Measurements from ENCODE around the gene ELOVL7.
"Not testable (repeated sequence)": the region's sequence is repeated elsewhere in the genome, so short reads cannot be mapped to it uniquely, and the experiment has no call there.

ELOVL7 gene

GRCh38 chr5:60843936-60844905 lies at the start of gene ELOVL7:
TSS of gene ELOVL7 (minus strand) at chr5:60844269. CDS start at chr5:60787397, 56,872 bp downstream.
- peak; percentile 93 to 95 for DNase-seq (ENCODE audit: low read depth in 1 of 2, low spot score in 1 of 2)
- in situ Hi-C loops (cut with HindIII; ENCODE audit: low pct_unique_long_range_greater_than_20kb, low sequenced_read_pairs) = no loop called here
- TF ChIP-seq JUND (IDR thresholded peaks at IDR 0.05; ENCODE audit: low read depth) = no peak

DNA sequence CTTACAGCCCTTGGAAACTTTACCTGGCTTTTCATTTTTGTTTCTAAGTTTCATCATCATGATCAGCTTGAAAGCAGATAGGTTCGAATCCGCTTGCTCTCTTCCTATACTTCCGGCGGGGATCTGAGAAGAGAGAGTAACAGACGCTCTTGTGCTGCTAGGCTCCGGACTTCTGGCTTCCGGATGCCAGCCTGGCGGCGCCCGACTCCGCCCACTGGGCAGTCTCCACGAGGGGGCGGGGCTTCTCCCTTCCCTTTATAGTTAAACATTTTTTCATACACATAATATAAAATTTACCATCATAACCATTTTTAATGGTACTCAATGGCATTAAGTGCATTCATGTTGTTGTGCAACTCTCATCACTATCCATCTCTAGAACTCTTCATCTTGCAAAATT lies 49.5 kb upstream of the ELOVL7 start:
- TF ChIP-seq JUND (IDR thresholded peaks at IDR 0.05; ENCODE audit: low read depth) = no peak
- in situ Hi-C loops (cut with HindIII; ENCODE audit: low pct_unique_long_range_greater_than_20kb, low sequenced_read_pairs) = no loop called here
- no peak for DNase-seq (ENCODE audit: low read depth in 1 of 2, low spot score in 1 of 2)

- no peak for TF ChIP-seq JUND (IDR thresholded peaks at IDR 0.05; ENCODE audit: low read depth)
- no peak for DNase-seq (ENCODE audit: low read depth in 1 of 2, low spot score in 1 of 2)
- in situ Hi-C loops (cut with HindIII; ENCODE audit: low pct_unique_long_range_greater_than_20kb, low sequenced_read_pairs) = no loop called here
These were observed 47.6 kb upstream of the ELOVL7 start for GRCh38 chr5:60891667-60892066.

- in situ Hi-C loops (cut with HindIII; ENCODE audit: low pct_unique_long_range_greater_than_20kb, low sequenced_read_pairs) = no loop called here
These were observed 44.4 kb upstream of the ELOVL7 start for GRCh38 chr5:60888359-60889061.

GRCh38 chr5:60887746-60888145 lies 43.7 kb upstream of the ELOVL7 start:
- no peak for DNase-seq (ENCODE audit: low read depth in 1 of 2, low spot score in 1 of 2)
- in situ Hi-C loops (cut with HindIII; ENCODE audit: low pct_unique_long_range_greater_than_20kb, low sequenced_read_pairs) = no loop called here
- no peak for TF ChIP-seq JUND (IDR thresholded peaks at IDR 0.05; ENCODE audit: low read depth)

More at GRCh38 chr5:60888359-60889061, 44.4 kb upstream of the ELOVL7 start:
- no peak for DNase-seq (ENCODE audit: low read depth in 1 of 2, low spot score in 1 of 2)
- TF ChIP-seq JUND (IDR thresholded peaks at IDR 0.05; ENCODE audit: low read depth) = no peak

DNA sequence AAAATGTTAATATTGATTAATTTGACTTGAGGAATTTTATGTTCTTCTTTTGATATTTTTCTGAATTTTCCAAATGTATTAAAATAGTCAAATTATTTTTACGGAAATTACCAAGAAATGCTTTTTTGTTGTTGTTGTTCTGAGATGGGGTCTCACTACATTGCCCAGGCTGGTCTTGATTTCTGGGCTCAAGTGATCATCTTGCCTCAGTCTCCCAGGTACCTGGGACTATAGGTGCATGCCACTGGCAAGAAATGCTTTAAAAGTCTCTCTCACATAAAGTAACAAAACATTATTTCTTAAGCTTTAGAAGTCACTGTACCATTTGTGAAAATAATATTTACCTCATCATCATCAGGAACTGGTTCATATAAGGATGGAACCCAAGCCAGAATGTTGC lies 43.0 kb upstream of the ELOVL7 start:
- no peak for TF ChIP-seq JUND (IDR thresholded peaks at IDR 0.05; ENCODE audit: low read depth)
- no peak for DNase-seq (ENCODE audit: low read depth in 1 of 2, low spot score in 1 of 2)
- in situ Hi-C loops (cut with HindIII; ENCODE audit: low pct_unique_long_range_greater_than_20kb, low sequenced_read_pairs) = no loop called here

GRCh38 chr5:60886158-60886557 lies 42.1 kb upstream of the ELOVL7 start:
- in situ Hi-C loops (cut with HindIII; ENCODE audit: low pct_unique_long_range_greater_than_20kb, low sequenced_read_pairs) = no loop called here
- TF ChIP-seq JUND (IDR thresholded peaks at IDR 0.05; ENCODE audit: low read depth) = no peak
- no peak for DNase-seq (ENCODE audit: low read depth in 1 of 2, low spot score in 1 of 2)

DNA sequence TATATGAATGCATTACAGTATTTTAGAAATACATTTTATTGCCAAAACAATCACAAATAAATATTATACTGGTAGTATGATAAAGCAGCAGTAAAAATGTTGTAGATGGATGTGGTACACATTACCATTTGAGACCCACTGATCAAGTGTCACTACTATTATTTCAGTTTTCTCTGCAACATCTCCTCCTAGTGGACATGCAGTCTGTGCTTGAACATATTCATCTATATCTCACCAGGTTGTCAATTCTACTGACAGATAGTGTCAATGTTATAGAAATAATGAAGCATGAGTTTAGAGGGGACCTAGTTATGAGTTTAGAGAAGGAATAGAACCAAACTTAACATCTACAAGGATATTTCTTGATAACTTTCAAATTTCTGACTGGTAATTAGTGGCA lies 39.2 kb upstream of the ELOVL7 start:
- peak; percentile 39 to 53 for DNase-seq (ENCODE audit: low read depth in 1 of 2, low spot score in 1 of 2)
- TF ChIP-seq JUND (IDR thresholded peaks at IDR 0.05; ENCODE audit: low read depth) = no peak
- in situ Hi-C loops (cut with HindIII; ENCODE audit: low pct_unique_long_range_greater_than_20kb, low sequenced_read_pairs) = no loop called here

GRCh38 chr5:60872892-60873291 lies 28.8 kb upstream of the ELOVL7 start:
- in situ Hi-C loops (cut with HindIII; ENCODE audit: low pct_unique_long_range_greater_than_20kb, low sequenced_read_pairs) = loop anchor here (25.0 kb wide), 1 partner anchor 186 kb away; no protein-coding TSS in a partner anchor
- DNase-seq (ENCODE audit: low read depth in 1 of 2, low spot score in 1 of 2) = no peak
- TF ChIP-seq JUND (IDR thresholded peaks at IDR 0.05; ENCODE audit: low read depth) = no peak

DNA sequence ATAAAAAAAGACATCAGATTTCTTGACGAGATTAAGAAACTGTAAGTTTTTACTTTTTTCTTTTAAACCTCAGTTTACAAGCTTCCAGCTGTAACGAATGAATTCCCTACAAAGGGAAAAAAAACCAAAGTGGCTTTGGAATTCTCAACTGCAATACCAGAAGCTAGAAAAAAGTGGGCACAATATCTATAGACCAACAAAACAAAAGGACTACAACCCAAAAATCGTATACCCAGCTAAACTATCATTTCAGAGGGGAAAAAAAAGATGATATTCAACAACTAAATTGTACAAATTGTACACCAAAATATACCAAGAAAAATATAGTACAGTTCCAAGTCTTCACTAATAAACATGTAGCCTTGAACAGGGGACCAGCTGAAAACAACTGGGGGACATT lies 26.8 kb upstream of the ELOVL7 start:
- in situ Hi-C loops (cut with HindIII; ENCODE audit: low pct_unique_long_range_greater_than_20kb, low sequenced_read_pairs) = loop anchor here (25.0 kb wide), 1 partner anchor 184 kb away; no protein-coding TSS in a partner anchor
- TF ChIP-seq JUND (IDR thresholded peaks at IDR 0.05; ENCODE audit: low read depth) = no peak

DNA sequence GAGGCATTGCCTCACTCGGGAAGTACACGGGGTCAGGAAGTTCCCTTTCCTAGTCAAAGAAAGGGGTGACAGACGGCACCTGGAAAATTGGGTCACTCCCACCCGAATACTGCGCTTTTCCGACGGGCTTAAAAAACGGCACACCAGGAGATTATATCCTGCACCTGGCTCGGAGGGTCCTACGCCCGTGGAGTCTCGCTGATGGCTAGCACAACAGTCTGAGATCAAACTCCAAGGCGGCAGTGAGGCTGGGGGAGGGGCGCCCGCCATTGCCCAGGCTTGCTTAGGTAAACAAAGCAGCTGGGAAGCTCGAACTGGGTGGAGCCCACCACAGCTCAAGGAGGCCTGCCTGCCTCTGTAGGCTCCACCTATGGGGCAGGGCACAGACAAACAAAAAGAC lies 16.5 kb upstream of the ELOVL7 start:
- DNase-seq (ENCODE audit: low read depth in 1 of 2, low spot score in 1 of 2) = not testable (repeated sequence)
- in situ Hi-C loops (cut with HindIII; ENCODE audit: low pct_unique_long_range_greater_than_20kb, low sequenced_read_pairs) = loop anchor here (25.0 kb wide), 1 partner anchor 173 kb away; no protein-coding TSS in a partner anchor

More for the DNA sequence above, 26.8 kb upstream of the ELOVL7 start:
- DNase-seq (ENCODE audit: low read depth in 1 of 2, low spot score in 1 of 2) = no peak

DNA sequence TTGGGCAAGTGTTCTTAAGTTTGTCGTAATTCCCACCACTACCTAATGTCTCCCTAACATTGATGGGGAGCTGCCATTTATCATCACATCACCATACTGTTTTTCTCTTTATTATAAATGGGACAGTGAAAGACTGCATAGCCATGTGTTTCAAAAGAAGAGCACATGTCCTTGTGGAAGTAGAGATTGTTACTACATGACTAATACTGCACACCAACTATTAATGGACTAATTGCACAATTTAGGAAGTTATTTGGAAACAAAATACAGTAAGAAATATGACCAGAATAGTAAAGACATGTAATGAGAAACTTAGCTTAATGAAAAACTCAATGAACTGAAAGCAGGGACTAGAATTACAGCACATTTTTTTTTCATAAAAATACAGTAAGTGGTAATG lies 12.0 kb upstream of the ELOVL7 start:
- in situ Hi-C loops (cut with HindIII; ENCODE audit: low pct_unique_long_range_greater_than_20kb, low sequenced_read_pairs) = loop anchor here (25.0 kb wide), 1 partner anchor 169 kb away; no protein-coding TSS in a partner anchor
- TF ChIP-seq JUND (IDR thresholded peaks at IDR 0.05; ENCODE audit: low read depth) = no peak
- no peak for DNase-seq (ENCODE audit: low read depth in 1 of 2, low spot score in 1 of 2)

GRCh38 chr5:60852940-60853339 lies 8.9 kb upstream of the ELOVL7 start:
- no peak for DNase-seq (ENCODE audit: low read depth in 1 of 2, low spot score in 1 of 2)
- in situ Hi-C loops (cut with HindIII; ENCODE audit: low pct_unique_long_range_greater_than_20kb, low sequenced_read_pairs) = loop anchor here (25.0 kb wide), 1 partner anchor 166 kb away; no protein-coding TSS in a partner anchor
- TF ChIP-seq JUND (IDR thresholded peaks at IDR 0.05; ENCODE audit: low read depth) = no peak
